ENCODE measurements around the gene SNRPE.

The SNRPE gene

GRCh38 chr1:203858055-203858454 is 3.3 kb upstream of the SNRPE start:
- H3K4me3 ChIP-seq (ENCODE audit: low read length) = no peak overlapping the region
- peak; percentile 74 for DNase-seq (ENCODE audit: low read depth)

GRCh38 chr1:203858975-203859374 is 2.4 kb upstream of the SNRPE start:
- no peak overlapping the region for H3K4me3 ChIP-seq (ENCODE audit: low read length)
- DNase-seq (ENCODE audit: low read depth) = no peak
- TF ChIP-seq CTCF (IDR thresholded peaks at IDR 0.05; ENCODE audit: insufficient read depth, low read depth, low read length, missing control alignments) = no peak

More at GRCh38 chr1:203858055-203858454, 3.3 kb upstream of the SNRPE start:
- TF ChIP-seq CTCF (IDR thresholded peaks at IDR 0.05; ENCODE audit: insufficient read depth, low read depth, low read length, missing control alignments) = no peak

DNA sequence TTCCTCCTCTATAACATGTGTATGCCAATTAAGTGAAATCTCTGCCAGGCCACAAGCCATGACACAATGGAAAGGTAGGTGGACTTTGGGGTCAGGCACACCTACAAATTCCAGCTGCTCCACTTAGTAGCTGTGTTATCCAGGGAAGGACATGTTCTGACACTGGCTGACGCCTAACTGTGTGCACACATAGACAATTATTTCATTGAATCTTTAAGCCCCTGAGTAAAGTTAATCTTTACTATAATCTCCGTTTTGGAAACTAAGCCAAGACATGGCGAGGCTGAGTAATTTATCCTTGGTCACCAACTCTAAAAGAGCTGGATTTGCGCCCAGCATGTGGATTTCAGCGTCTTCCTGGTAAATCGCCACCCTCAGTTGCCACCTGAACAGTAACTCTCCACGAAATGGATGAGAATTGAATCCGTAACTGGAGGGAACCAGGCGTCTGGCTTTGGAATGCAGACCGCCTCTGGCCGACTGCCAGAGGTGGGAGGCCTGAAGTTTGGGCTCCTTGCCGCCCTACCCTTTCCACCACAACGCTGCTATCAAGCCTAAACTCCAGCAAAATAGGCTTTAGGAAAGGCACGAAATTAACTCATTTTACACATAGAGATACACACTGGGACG is 888 bp upstream of the SNRPE start:
- peak overlapping the region; percentile 29 for H3K4me3 ChIP-seq (ENCODE audit: low read length)
- TF ChIP-seq CTCF (IDR thresholded peaks at IDR 0.05; ENCODE audit: insufficient read depth, low read depth, low read length, missing control alignments) = no peak
- DNase-seq (ENCODE audit: low read depth) = peak; percentile 85

DNA sequence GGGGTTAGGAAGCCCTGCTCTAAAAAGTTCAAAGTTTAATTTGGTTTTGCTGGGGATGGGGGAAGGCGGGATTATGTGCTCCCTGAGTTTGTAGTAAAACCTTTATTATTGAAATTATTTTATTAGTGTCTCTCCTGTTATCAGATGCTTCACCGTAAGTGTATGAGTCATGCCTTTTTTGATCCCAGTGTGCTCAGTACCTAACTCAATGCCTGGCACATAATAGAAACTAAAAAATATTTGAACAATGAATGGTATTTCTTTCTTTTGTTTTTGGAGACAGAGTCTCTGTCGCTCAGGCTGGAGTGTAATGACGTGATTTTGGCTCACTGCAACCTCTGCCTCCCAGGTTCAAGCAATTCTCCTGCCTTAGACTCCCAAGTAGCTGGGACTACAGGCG is 6.4 kb downstream of the SNRPE start:
- DNase-seq (ENCODE audit: low read depth) = peak; percentile 19
- no peak for TF ChIP-seq CTCF (IDR thresholded peaks at IDR 0.05; ENCODE audit: insufficient read depth, low read depth, low read length, missing control alignments)
- no peak overlapping the region for H3K4me3 ChIP-seq (ENCODE audit: low read length)

DNA sequence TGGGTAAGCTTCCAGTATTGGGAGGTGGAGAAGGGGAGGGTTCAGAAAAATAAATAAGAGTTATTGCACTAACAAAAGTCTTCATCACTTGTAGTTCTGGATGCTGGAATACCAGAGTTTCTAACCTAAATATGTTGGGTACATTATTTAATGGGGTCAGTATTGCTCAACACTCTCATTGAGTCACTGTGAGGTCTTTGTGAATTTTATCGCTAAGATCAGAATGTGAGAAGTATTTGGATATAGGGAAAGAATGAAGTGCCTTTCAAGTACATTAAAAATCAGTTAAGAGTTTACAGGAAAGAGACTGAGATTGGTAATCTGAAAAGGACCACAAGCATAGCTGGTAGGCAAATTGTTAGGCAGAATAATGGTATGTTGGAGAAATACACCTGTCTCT is 8.8 kb downstream of the SNRPE start:
- H3K4me3 ChIP-seq (ENCODE audit: low read length) = no peak overlapping the region
- no peak for TF ChIP-seq CTCF (IDR thresholded peaks at IDR 0.05; ENCODE audit: insufficient read depth, low read depth, low read length, missing control alignments)

DNA sequence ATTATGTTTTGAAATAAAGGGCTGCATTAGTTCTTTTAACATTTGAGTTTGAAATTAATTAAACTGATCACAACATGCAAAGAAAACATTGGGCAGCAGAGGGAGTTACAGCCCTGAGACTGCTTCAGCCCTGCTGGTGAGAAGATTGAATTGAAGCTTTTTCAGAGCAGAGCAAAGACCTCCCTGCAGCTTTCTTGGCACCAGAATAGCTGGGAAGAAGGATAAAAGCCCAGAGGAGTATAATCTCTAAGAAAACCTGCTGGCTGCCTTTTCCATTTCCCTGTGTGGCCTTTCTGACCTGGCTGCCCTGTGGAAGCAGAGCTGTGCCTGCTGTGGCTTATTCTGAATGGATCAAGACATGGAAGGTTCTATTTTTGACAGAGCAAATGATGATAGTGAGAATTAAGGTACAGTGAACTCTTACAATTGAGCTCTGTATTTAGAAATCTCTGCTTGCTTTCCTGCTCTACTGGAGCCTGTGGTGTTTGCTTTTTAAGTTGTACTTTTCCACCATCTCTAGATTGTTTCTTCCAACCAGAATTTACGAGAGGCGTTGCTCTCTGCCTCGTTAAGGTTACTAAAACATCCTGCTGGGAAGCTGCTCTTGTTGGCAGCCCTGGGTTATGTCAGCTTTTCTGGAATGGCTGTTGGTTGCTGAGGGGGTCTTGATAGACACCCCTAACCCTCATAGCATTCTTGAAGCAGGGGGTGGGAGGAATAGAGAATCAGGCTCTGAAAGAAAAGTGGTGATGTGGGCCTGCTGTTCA is 9.9 kb downstream of the SNRPE start:
- DNase-seq (ENCODE audit: low read depth) = peak; percentile 77
- TF ChIP-seq CTCF (IDR thresholded peaks at IDR 0.05; ENCODE audit: insufficient read depth, low read depth, low read length, missing control alignments) = peak; percentile 98
- no peak overlapping the region for H3K4me3 ChIP-seq (ENCODE audit: low read length)

More for the DNA sequence above, 8.8 kb downstream of the SNRPE start:
- no peak for DNase-seq (ENCODE audit: low read depth)
